ENCODE results near the gene CTDSPL. TPM values are rescaled to one million over a fixed set of nuclear protein-coding genes. Genes with fewer than 3 reads are reported as not detected.

Gene CTDSPL
- total and polyA plus RNA-seq, 2 of the 13 experiments (the other 11 are each of a cell fraction or from before 2014, with no cell fraction given): 26.1 to 142 TPM

DNA sequence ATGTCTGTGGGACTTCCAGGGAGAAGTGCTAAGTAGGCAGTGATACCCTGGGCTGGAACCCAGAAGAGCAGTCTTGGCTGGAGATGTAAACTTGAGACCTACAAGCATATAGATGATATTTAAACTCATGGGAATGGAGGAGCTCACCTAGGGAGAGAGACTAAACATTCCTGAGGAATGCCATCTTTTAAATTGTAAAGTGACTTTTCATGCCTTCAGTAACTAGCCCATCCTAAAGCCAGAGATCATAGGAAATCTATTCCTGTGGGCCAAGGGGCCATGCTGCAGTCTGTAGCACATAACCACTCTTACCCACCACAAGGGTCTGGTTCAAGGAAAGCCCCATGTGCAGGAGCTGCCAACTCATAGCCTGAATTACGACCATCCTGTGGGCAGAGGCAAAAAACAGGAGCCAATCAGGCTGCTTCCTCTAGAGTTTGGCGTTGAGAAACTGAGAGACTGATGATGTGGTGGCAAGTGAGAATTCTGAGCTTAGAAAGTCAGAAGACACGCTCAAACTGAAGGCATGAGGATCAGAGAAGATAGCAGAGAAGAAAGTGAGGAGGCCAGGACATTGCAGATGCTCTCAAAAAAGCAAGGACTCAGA, 37.5 kb downstream of the CTDSPL start:
- in situ Hi-C loops (cut with HindIII; ENCODE audit: extremely low pct_ligation_motif_present, low pct_unique_long_range_greater_than_20kb): no loop called here
- TF ChIP-seq ZNF224 (CRISPR knock-in tag; IDR thresholded peaks at IDR 0.05) (no peak), SMAD1 (CRISPR knock-in tag; IDR thresholded peaks at IDR 0.05; ENCODE audit: borderline replicate concordance, low read depth) (no peak), LCORL (IDR thresholded peaks at IDR 0.05) (no peak), LCORL (CRISPR knock-in tag; IDR thresholded peaks at IDR 0.05) (no peak), MATR3 (CRISPR knock-in tag; IDR thresholded peaks at IDR 0.05) (no peak), ZFYVE20 (CRISPR knock-in tag; IDR thresholded peaks at IDR 0.05; ENCODE audit: borderline replicate concordance, low read depth) (no peak), MBNL3 (CRISPR knock-in tag; conservative IDR thresholded peaks at IDR 0.05) (no peak), ZKSCAN8 (CRISPR knock-in tag; IDR thresholded peaks at IDR 0.05; ENCODE audit: borderline replicate concordance) (no peak), ZNF766 (CRISPR knock-in tag; IDR thresholded peaks at IDR 0.05; ENCODE audit: borderline replicate concordance) (no peak), ZNF264 (CRISPR knock-in tag; IDR thresholded peaks at IDR 0.05) (no peak), ZFP36 (IDR thresholded peaks at IDR 0.05; ENCODE audit: borderline replicate concordance, low read depth, low read length, partially characterized antibody) (no peak), ZNF234 (CRISPR knock-in tag; conservative IDR thresholded peaks at IDR 0.05) (no peak), SRY (CRISPR knock-in tag; IDR thresholded peaks at IDR 0.05) (no peak), ZNF501 (CRISPR knock-in tag; IDR thresholded peaks at IDR 0.05) (no peak), ZFP36L1 (CRISPR knock-in tag; IDR thresholded peaks at IDR 0.05) (no peak), ZZZ3 (CRISPR knock-in tag; IDR thresholded peaks at IDR 0.05; ENCODE audit: borderline replicate concordance) (no peak), ZFP62 (CRISPR knock-in tag; IDR thresholded peaks at IDR 0.05) (no peak)
- TF ChIP-seq, protein P1, sequence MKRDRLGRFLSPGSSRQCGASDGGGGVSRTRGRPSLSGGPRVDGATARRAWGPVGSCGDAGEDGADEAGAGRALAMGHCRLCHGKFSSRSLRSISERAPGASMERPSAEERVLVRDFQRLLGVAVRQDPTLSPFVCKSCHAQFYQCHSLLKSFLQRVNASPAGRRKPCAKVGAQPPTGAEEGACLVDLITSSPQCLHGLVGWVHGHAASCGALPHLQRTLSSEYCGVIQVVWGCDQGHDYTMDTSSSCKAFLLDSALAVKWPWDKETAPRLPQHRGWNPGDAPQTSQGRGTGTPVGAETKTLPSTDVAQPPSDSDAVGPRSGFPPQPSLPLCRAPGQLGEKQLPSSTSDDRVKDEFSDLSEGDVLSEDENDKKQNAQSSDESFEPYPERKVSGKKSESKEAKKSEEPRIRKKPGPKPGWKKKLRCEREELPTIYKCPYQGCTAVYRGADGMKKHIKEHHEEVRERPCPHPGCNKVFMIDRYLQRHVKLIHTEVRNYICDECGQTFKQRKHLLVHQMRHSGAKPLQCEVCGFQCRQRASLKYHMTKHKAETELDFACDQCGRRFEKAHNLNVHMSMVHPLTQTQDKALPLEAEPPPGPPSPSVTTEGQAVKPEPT (CRISPR knock-in tag; IDR thresholded peaks at IDR 0.05; ENCODE audit: low read depth): no peak
- TF ChIP-seq, protein P2, sequence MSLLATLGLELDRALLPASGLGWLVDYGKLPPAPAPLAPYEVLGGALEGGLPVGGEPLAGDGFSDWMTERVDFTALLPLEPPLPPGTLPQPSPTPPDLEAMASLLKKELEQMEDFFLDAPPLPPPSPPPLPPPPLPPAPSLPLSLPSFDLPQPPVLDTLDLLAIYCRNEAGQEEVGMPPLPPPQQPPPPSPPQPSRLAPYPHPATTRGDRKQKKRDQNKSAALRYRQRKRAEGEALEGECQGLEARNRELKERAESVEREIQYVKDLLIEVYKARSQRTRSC (CRISPR knock-in tag; IDR thresholded peaks at IDR 0.05; ENCODE audit: low read depth): no peak
- TF ChIP-seq, protein P3, sequence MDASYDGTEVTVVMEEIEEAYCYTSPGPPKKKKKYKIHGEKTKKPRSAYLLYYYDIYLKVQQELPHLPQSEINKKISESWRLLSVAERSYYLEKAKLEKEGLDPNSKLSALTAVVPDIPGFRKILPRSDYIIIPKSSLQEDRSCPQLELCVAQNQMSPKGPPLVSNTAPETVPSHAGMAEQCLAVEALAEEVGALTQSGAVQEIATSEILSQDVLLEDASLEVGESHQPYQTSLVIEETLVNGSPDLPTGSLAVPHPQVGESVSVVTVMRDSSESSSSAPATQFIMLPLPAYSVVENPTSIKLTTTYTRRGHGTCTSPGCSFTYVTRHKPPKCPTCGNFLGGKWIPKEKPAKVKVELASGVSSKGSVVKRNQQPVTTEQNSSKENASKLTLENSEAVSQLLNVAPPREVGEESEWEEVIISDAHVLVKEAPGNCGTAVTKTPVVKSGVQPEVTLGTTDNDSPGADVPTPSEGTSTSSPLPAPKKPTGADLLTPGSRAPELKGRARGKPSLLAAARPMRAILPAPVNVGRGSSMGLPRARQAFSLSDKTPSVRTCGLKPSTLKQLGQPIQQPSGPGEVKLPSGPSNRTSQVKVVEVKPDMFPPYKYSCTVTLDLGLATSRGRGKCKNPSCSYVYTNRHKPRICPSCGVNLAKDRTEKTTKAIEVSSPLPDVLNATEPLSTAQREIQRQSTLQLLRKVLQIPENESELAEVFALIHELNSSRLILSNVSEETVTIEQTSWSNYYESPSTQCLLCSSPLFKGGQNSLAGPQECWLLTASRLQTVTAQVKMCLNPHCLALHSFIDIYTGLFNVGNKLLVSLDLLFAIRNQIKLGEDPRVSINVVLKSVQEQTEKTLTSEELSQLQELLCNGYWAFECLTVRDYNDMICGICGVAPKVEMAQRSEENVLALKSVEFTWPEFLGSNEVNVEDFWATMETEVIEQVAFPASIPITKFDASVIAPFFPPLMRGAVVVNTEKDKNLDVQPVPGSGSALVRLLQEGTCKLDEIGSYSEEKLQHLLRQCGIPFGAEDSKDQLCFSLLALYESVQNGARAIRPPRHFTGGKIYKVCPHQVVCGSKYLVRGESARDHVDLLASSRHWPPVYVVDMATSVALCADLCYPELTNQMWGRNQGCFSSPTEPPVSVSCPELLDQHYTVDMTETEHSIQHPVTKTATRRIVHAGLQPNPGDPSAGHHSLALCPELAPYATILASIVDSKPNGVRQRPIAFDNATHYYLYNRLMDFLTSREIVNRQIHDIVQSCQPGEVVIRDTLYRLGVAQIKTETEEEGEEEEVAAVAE (CRISPR knock-in tag; IDR thresholded peaks at IDR 0.05; ENCODE audit: borderline replicate concordance): no peak

More for the DNA sequence above, 37.5 kb downstream of the CTDSPL start:
- H3K79me2 ChIP-seq (ENCODE audit: insufficient read depth, low read length): peaks cover 95% of the 10 kb centered on the region
- CTCF ChIA-PET (ENCODE audit: low intra/inter-chr PET ratio, low total read pairs): no interaction called here
- H3K36me3 ChIP-seq (replicated peaks in 1 of 2; ENCODE audit: control insufficient read depth in 1 of 2, insufficient read depth in 2 of 2, low read length in 2 of 2): peaks cover 7 to 27% of the 10 kb centered on the region in 2 experiments; a peak in 3 of 5 replicates
- H3K4me3 ChIP-seq (replicated peaks in 1 of 3; ENCODE audit: insufficient read depth in 1 of 3, low read depth in 2 of 3, low read length in 3 of 3): no peak overlapping the region
- intact Hi-C loops (cut with micrococcal nuclease; ENCODE audit: unreplicated experiment): no loop called here
- no peak overlapping the region for H2AFZ ChIP-seq (ENCODE audit: low read length)
- no peak overlapping the region for H3K27ac ChIP-seq (ENCODE audit: extremely low read length, insufficient read depth, low read length)
- no peaks in the 10 kb centered on the region for H3K27me3 ChIP-seq (ENCODE audit: control insufficient read depth in 1 of 2, insufficient read depth in 2 of 2, low read length in 2 of 2)
- DNase-seq (ENCODE audit: low spot score): no peak
- H3K4me2 ChIP-seq (ENCODE audit: low read depth, low read length): no peak overlapping the region
- H3K9ac ChIP-seq (ENCODE audit: insufficient read depth, low read depth, low read length): no peak overlapping the region
- H3K9me3 ChIP-seq (ENCODE audit: low read length): no peaks in the 10 kb centered on the region
- POLR2A ChIA-PET: no interaction called here
- 99% methylated on average over 3 of the region's 3 CpGs for WGBS (ENCODE audit: low lambda C conversion rate)
- no peak for ATAC-seq
- H3K4me1 ChIP-seq (ENCODE audit: insufficient read depth, low read length): peaks cover 61% of the 10 kb centered on the region
- BruUV-seq (replicated peaks): no TSS peak
- no peak for FAIRE-seq
- H4K20me1 ChIP-seq (ENCODE audit: insufficient read depth, low read length): no peaks in the 10 kb centered on the region; the same call in 1 of the 2 replicates

All from HepG2 (cell line).